NCI-H1092 treated with DMSO at 0.1 percent for 48 hours (cell line): ENCODE data around the gene ARHGEF1.

Experiments
- DNase-seq: peaks from one replicate; lab custom pipeline; 2025; lab: John Stamatoyannopoulos, UW

Gene ARHGEF1

GRCh38 chr19:41918653-41919244, 35.8 kb downstream of the ARHGEF1 start:
- DNase-seq, result no peak

GRCh38 chr19:41919948-41920712, 37.1 kb downstream of the ARHGEF1 start:
- no peak for DNase-seq

- no peak for DNase-seq
Measured at GRCh38 chr19:41920882-41921576, 38.0 kb downstream of the ARHGEF1 start.

- DNase-seq, result no peak
Measured at GRCh38 chr19:41921577-41922576, 38.9 kb downstream of the ARHGEF1 start.

- no peak for DNase-seq
Measured at GRCh38 chr19:41922585-41922984, 39.6 kb downstream of the ARHGEF1 start.

GRCh38 chr19:41923045-41923788, 40.2 kb downstream of the ARHGEF1 start:
- DNase-seq, result no peak

- DNase-seq, result no peak
Measured at GRCh38 chr19:41924151-41925145, 41.5 kb downstream of the ARHGEF1 start.

- DNase-seq, result no peak
Measured at GRCh38 chr19:41925208-41926003, 42.4 kb downstream of the ARHGEF1 start.

- DNase-seq, result no peak
Measured at GRCh38 chr19:41926028-41926762, 43.2 kb downstream of the ARHGEF1 start.

GRCh38 chr19:41926763-41927496, 43.9 kb downstream of the ARHGEF1 start:
- no peak for DNase-seq

GRCh38 chr19:41927497-41928192, 44.7 kb downstream of the ARHGEF1 start:
- DNase-seq, result no peak

GRCh38 chr19:41928221-41928683, 45.3 kb downstream of the ARHGEF1 start, which contains the start of gene ERFL:
Gene ERFL, minus strand, starts transcription at chr19:41928449. Its CDS starts 15,530 bp downstream, at chr19:41912919.
- no peak for DNase-seq

GRCh38 chr19:41928754-41929535, 46.0 kb downstream of the ARHGEF1 start:
- no peak for DNase-seq

GRCh38 chr19:41929536-41930071, 46.6 kb downstream of the ARHGEF1 start:
- no peak for DNase-seq

- DNase-seq, result no peak
Measured at GRCh38 chr19:41930322-41930722, 47.3 kb downstream of the ARHGEF1 start.
